OCI-LY3 (cell line): ENCODE data around the gene BAG1.

Experiments used
- H2AFZ ChIP-seq: fragments of 200-600, 300-600 bp; shearing (Covaris generic); 2 replicates; pipeline ENCODE4 v1.6.0; 2014; ENCODE audit warnings: antibody characterized with exemption, low read depth, low read length
- H3K27ac ChIP-seq: fragments of 200-600, 300-600 bp; sonication (generic); 2 replicates; pipeline ENCODE4 v1.5.1; 2014; ENCODE audit warnings: mild to moderate bottlenecking, low read length, moderate library complexity, mixed read lengths
- H3K27me3 ChIP-seq: fragments of 200-600, 300-600 bp; sonication (generic); 2 replicates; pipeline ENCODE4 v1.6.1; 2014; ENCODE audit warnings: low read depth, low read length, mixed read lengths
- H3K36me3 ChIP-seq: fragments of 200-600, 300-600 bp; sonication (generic); replicated peaks from 2 replicates; pipeline ENCODE3; 2014; ENCODE audit warnings: low read depth, low read length, mixed read lengths
- H3K4me1 ChIP-seq: fragments of 300-600, 200-600 bp; sonication (generic); 2 replicates; pipeline ENCODE4 v1.6.1; 2014; ENCODE audit warnings: low read length, mixed read lengths
- H3K4me2 ChIP-seq: fragments of 200-600, 300-600 bp; sonication (generic); 2 replicates; pipeline ENCODE4 v1.6.1; 2014; ENCODE audit warnings: low read length, mixed read lengths
- H3K4me3 ChIP-seq: fragments of 300-600, 200-600 bp; sonication (generic); 2 replicates; pipeline ENCODE4 v1.5.1; 2014; ENCODE audit warnings: antibody characterized with exemption, mild to moderate bottlenecking, low read length, moderate library complexity
- H3K79me2 ChIP-seq: fragments of 300-600, 200-600 bp; shearing (Covaris generic); 2 replicates; pipeline ENCODE4 v1.6.1; 2014; ENCODE audit warnings: mild to moderate bottlenecking, low read length, mixed read lengths
- H3K9ac ChIP-seq: fragments of 300-600, 200-600 bp; shearing (Covaris generic); 2 replicates; pipeline ENCODE4 v1.6.0; 2014; ENCODE audit warnings: mild to moderate bottlenecking, low read length, moderate library complexity
- H3K9me3 ChIP-seq: fragments of 200-600, 300-600 bp; shearing (Covaris generic); 2 replicates; pipeline ENCODE4 v1.6.1; 2014; ENCODE audit warnings: low read length, mixed read lengths; ENCODE audit not compliant: insufficient read depth
- H4K20me1 ChIP-seq: fragments of 200-600, 300-600 bp; sonication (generic); 2 replicates; pipeline ENCODE4 v1.6.1; 2016; ENCODE audit warnings: low read length, mixed read lengths; ENCODE audit not compliant: insufficient read depth
- EZH2phosphoT487 ChIP-seq: fragments of 200-600 bp; shearing (Covaris generic); IDR thresholded peaks from 2 replicates; pipeline ENCODE4 v1.6.1; 2018; ENCODE audit warnings: antibody characterized with exemption, mixed run types, low read depth
- TF ChIP-seq, protein P1 (sequence below): fragments of 200-600, 300-600 bp; sonication (generic); IDR thresholded peaks from 2 replicates; pipeline ENCODE4 v1.5.1; 2014; ENCODE audit warnings: antibody characterized with exemption, low read length, low read depth

Gene BAG1

DNA sequence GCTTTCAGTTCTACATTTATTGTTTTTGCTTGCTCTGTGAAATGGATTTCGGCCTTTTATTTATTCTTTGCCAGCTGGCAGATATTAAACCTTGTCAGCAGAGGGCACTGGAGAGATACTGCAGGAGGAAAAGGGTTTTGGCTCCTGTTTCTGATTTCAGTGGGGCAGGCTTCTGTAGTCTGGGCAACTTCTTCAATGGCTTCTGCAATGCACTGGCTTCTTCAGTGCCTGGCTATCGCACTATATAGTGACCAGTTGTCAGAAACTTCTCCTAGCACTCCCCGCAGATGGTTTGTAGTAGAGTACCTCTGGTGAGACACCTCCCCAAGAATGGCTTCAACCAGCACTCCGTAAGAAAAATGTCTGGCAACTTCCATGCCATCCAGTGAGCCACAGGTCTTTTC is 22.6 kb upstream of the BAG1 start:
- no peaks in the 10 kb centered on the region for H3K27me3 ChIP-seq
- no peak overlapping the region for H2AFZ ChIP-seq
- H3K4me2 ChIP-seq, result no peak overlapping the region
- peaks cover 23% of the 10 kb centered on the region for H3K36me3 ChIP-seq
- H3K9ac ChIP-seq, result no peak overlapping the region
- peak overlapping the region; percentile 28; the same call in 1 of the 2 replicates for H3K27ac ChIP-seq
- H3K79me2 ChIP-seq, result peaks cover 22% of the 10 kb centered on the region
- H3K4me1 ChIP-seq, result peaks cover 26% of the 10 kb centered on the region
- no peaks in the 10 kb centered on the region for H4K20me1 ChIP-seq
- TF ChIP-seq, protein P1, sequence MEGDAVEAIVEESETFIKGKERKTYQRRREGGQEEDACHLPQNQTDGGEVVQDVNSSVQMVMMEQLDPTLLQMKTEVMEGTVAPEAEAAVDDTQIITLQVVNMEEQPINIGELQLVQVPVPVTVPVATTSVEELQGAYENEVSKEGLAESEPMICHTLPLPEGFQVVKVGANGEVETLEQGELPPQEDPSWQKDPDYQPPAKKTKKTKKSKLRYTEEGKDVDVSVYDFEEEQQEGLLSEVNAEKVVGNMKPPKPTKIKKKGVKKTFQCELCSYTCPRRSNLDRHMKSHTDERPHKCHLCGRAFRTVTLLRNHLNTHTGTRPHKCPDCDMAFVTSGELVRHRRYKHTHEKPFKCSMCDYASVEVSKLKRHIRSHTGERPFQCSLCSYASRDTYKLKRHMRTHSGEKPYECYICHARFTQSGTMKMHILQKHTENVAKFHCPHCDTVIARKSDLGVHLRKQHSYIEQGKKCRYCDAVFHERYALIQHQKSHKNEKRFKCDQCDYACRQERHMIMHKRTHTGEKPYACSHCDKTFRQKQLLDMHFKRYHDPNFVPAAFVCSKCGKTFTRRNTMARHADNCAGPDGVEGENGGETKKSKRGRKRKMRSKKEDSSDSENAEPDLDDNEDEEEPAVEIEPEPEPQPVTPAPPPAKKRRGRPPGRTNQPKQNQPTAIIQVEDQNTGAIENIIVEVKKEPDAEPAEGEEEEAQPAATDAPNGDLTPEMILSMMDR, result peak; percentile 83
- TF ChIP-seq EZH2phosphoT487, result no peak
- H3K9me3 ChIP-seq, result no peaks in the 10 kb centered on the region
- H3K4me3 ChIP-seq, result no peak overlapping the region

DNA sequence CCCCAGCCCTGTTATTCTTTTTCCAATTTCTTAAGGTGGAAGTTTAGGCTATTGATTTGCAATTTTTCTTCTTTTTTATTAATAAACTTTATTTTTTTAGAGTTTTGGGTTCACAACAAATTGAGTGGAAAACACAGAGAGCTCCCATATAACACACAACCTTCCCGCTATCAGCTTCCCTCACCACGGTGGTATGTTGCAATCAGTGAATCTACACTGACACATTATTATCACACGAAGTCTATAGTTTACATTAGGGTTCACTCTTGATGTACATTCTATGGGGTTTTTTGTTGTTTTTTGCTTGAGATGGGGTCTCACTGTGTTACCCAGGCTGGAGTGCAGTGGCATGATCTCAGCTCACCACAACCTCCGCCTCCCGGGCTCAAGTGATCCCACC is 21.0 kb upstream of the BAG1 start:
- no peak for TF ChIP-seq EZH2phosphoT487
- TF ChIP-seq, protein P1, result no peak
- Histone ChIP-seq H3K4me2 (no peak overlapping the region), H3K27ac (no peak overlapping the region), H3K9me3 (no peaks in the 10 kb centered on the region), H3K79me2 (peaks cover 6% of the 10 kb centered on the region), H3K4me3 (no peak overlapping the region), H2AFZ (no peak overlapping the region), H3K27me3 (no peaks in the 10 kb centered on the region), H3K4me1 (peaks cover 19% of the 10 kb centered on the region), H4K20me1 (no peaks in the 10 kb centered on the region), H3K36me3 (peaks cover 23% of the 10 kb centered on the region), H3K9ac (no peak overlapping the region)

- Histone ChIP-seq H3K9me3 (no peaks in the 10 kb centered on the region), H3K27me3 (no peaks in the 10 kb centered on the region), H3K79me2 (no peaks in the 10 kb centered on the region), H3K27ac (no peak overlapping the region), H3K4me1 (peaks cover 12% of the 10 kb centered on the region), H3K9ac (no peak overlapping the region), H4K20me1 (no peaks in the 10 kb centered on the region), H3K36me3 (peaks cover 45% of the 10 kb centered on the region), H2AFZ (no peak overlapping the region), H3K4me3 (no peak overlapping the region), H3K4me2 (no peak overlapping the region)
- TF ChIP-seq EZH2phosphoT487, result no peak
- TF ChIP-seq, protein P1, result no peak
Measured at GRCh38 chr9:33277484-33277883, 13.0 kb upstream of the BAG1 start.

DNA sequence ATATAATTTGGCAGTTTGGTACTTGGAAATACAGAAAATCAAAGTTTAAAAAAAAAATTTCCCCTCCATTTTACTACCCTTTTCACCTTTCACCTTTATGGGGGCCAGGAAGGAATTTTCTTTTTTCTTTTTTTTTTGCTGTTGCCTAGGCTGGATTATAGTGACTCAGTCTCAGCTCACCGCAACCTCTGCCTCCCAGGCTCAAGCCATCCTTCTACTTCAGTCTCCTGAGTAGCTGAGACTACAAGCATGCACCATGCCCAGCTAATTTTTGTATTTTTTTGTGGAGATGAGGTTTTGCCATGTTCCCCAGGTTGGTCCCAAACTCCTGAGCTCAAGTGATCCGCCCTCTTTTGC is 9.4 kb upstream of the BAG1 start:
- H3K4me1 ChIP-seq, result peaks cover 7% of the 10 kb centered on the region; the same call in 1 of the 2 replicates
- no peaks in the 10 kb centered on the region for H3K79me2 ChIP-seq
- no peaks in the 10 kb centered on the region for H3K9me3 ChIP-seq
- H3K4me3 ChIP-seq, result no peak overlapping the region
- H3K27ac ChIP-seq, result no peak overlapping the region
- no peak overlapping the region for H3K9ac ChIP-seq
- no peaks in the 10 kb centered on the region for H4K20me1 ChIP-seq
- TF ChIP-seq EZH2phosphoT487, result no peak
- TF ChIP-seq, protein P1, result no peak
- no peaks in the 10 kb centered on the region for H3K27me3 ChIP-seq
- no peak overlapping the region for H3K4me2 ChIP-seq
- H2AFZ ChIP-seq, result no peak overlapping the region
- peaks cover 44% of the 10 kb centered on the region for H3K36me3 ChIP-seq
